GM20000 (cell line): Measurements from ENCODE around the gene SLC7A6.

Experiments used
- DNase-seq: peaks from one replicate; pipeline ENCODE4 v3.0.0; 2012; ENCODE audit warnings: low spot score
- CTCF ChIP-seq: IDR thresholded peaks from 2 replicates; pipeline ENCODE4 v1.5.1; 2012; ENCODE audit warnings: mild to moderate bottlenecking, control low read depth; ENCODE audit errors: extremely low read depth, missing control alignments

The SLC7A6 gene

GRCh38 chr16:68281368-68282063, 17.2 kb downstream of the SLC7A6 start:
- no peak for DNase-seq
- no peak for TF ChIP-seq CTCF

GRCh38 chr16:68282064-68282452, 17.7 kb downstream of the SLC7A6 start:
- no peak for TF ChIP-seq CTCF
- no peak for DNase-seq

- no peak for TF ChIP-seq CTCF
- no peak for DNase-seq
Observed at GRCh38 chr16:68283346-68283745, 19.0 kb downstream of the SLC7A6 start.

- no peak for TF ChIP-seq CTCF
- DNase-seq = peak; percentile 69
Observed at GRCh38 chr16:68283801-68284598, 19.7 kb downstream of the SLC7A6 start.

- no peak for TF ChIP-seq CTCF
- DNase-seq = peak; percentile 78
Observed at GRCh38 chr16:68284847-68285246, 20.5 kb downstream of the SLC7A6 start.

- no peak for TF ChIP-seq CTCF
- no peak for DNase-seq
Observed at GRCh38 chr16:68285683-68286082, 21.4 kb downstream of the SLC7A6 start.
